OCI-LY3 (cell line): ENCODE data around the gene SEC23B.
"Not testable (repeated sequence)": the region's sequence is repeated elsewhere in the genome, so short reads cannot be mapped to it uniquely, and the experiment has no call there.

ENCODE experiments used
- H2AFZ ChIP-seq: fragments of 200-600, 300-600 bp; shearing (Covaris generic); 2 replicates; pipeline ENCODE4 v1.6.0; 2014; ENCODE audit warnings: antibody characterized with exemption, low read depth, low read length
- H3K27ac ChIP-seq: fragments of 200-600, 300-600 bp; sonication (generic); 2 replicates; pipeline ENCODE4 v1.5.1; 2014; ENCODE audit warnings: mild to moderate bottlenecking, low read length, moderate library complexity, mixed read lengths
- H3K27me3 ChIP-seq: fragments of 200-600, 300-600 bp; sonication (generic); 2 replicates; pipeline ENCODE4 v1.6.1; 2014; ENCODE audit warnings: low read depth, low read length, mixed read lengths
- H3K36me3 ChIP-seq: fragments of 200-600, 300-600 bp; sonication (generic); replicated peaks from 2 replicates; pipeline ENCODE3; 2014; ENCODE audit warnings: low read depth, low read length, mixed read lengths
- H3K4me1 ChIP-seq: fragments of 300-600, 200-600 bp; sonication (generic); 2 replicates; pipeline ENCODE4 v1.6.1; 2014; ENCODE audit warnings: low read length, mixed read lengths
- H3K4me2 ChIP-seq: fragments of 200-600, 300-600 bp; sonication (generic); 2 replicates; pipeline ENCODE4 v1.6.1; 2014; ENCODE audit warnings: low read length, mixed read lengths
- H3K4me3 ChIP-seq: fragments of 300-600, 200-600 bp; sonication (generic); 2 replicates; pipeline ENCODE4 v1.5.1; 2014; ENCODE audit warnings: antibody characterized with exemption, mild to moderate bottlenecking, low read length, moderate library complexity
- H3K79me2 ChIP-seq: fragments of 300-600, 200-600 bp; shearing (Covaris generic); 2 replicates; pipeline ENCODE4 v1.6.1; 2014; ENCODE audit warnings: mild to moderate bottlenecking, low read length, mixed read lengths
- H3K9ac ChIP-seq: fragments of 300-600, 200-600 bp; shearing (Covaris generic); 2 replicates; pipeline ENCODE4 v1.6.0; 2014; ENCODE audit warnings: mild to moderate bottlenecking, low read length, moderate library complexity
- H3K9me3 ChIP-seq: fragments of 200-600, 300-600 bp; shearing (Covaris generic); 2 replicates; pipeline ENCODE4 v1.6.1; 2014; ENCODE audit warnings: low read length, mixed read lengths; ENCODE audit not compliant: insufficient read depth
- H4K20me1 ChIP-seq: fragments of 200-600, 300-600 bp; sonication (generic); 2 replicates; pipeline ENCODE4 v1.6.1; 2016; ENCODE audit warnings: low read length, mixed read lengths; ENCODE audit not compliant: insufficient read depth
- CTCF ChIP-seq: fragments of 200-600, 300-600 bp; sonication (generic); IDR thresholded peaks from 2 replicates; pipeline ENCODE4 v1.5.1; 2014; ENCODE audit warnings: antibody characterized with exemption, low read length, low read depth
- EZH2phosphoT487 ChIP-seq: fragments of 200-600 bp; shearing (Covaris generic); IDR thresholded peaks from 2 replicates; pipeline ENCODE4 v1.6.1; 2018; ENCODE audit warnings: antibody characterized with exemption, mixed run types, low read depth

SEC23B gene

GRCh38 chr20:18488301-18488700 is 19.4 kb upstream of the SEC23B start:
- Histone ChIP-seq H3K4me3 (no peak overlapping the region), H3K27ac (no peak overlapping the region), H3K27me3 (no peaks in the 10 kb centered on the region), H3K4me1 (no peaks in the 10 kb centered on the region), H3K79me2 (no peaks in the 10 kb centered on the region), H4K20me1 (no peaks in the 10 kb centered on the region), H3K36me3 (peaks cover 58% of the 10 kb centered on the region), H2AFZ (no peak overlapping the region), H3K9ac (no peak overlapping the region), H3K4me2 (no peak overlapping the region), H3K9me3 (no peaks in the 10 kb centered on the region)
- TF ChIP-seq EZH2phosphoT487 = no peak
- no peak for TF ChIP-seq CTCF

- peak overlapping the region; percentile 8; the same call in 1 of the 2 replicates for H3K27ac ChIP-seq
- peaks cover 11% of the 10 kb centered on the region for H3K4me1 ChIP-seq
- peaks cover 8% of the 10 kb centered on the region for H3K79me2 ChIP-seq
- H4K20me1 ChIP-seq = no peaks in the 10 kb centered on the region
- peaks cover 21% of the 10 kb centered on the region for H3K36me3 ChIP-seq
- no peaks in the 10 kb centered on the region for H3K9me3 ChIP-seq
- H3K9ac ChIP-seq = peak overlapping the region; percentile 88
- H2AFZ ChIP-seq = peak overlapping the region; percentile 89
- no peak for TF ChIP-seq CTCF
- no peak for TF ChIP-seq EZH2phosphoT487
- H3K4me2 ChIP-seq = peak overlapping the region; percentile 69
- H3K4me3 ChIP-seq = peak overlapping the region; percentile 87
- no peaks in the 10 kb centered on the region for H3K27me3 ChIP-seq
These were observed 11.7 kb upstream of the SEC23B start for GRCh38 chr20:18496042-18496441.

- Histone ChIP-seq H3K27ac (peak within 1 kb of the TSS; percentile 52), H3K9me3 (no peaks in the 10 kb centered on the region), H3K4me3 (peak within 1 kb of the TSS; percentile 87), H3K36me3 (peaks cover 20% of the 10 kb centered on the region), H3K4me2 (peak within 1 kb of the TSS; percentile 69), H3K9ac (peak within 1 kb of the TSS; percentile 88), H3K4me1 (peaks cover 11% of the 10 kb centered on the region), H4K20me1 (no peaks in the 10 kb centered on the region), H3K27me3 (no peaks in the 10 kb centered on the region), H2AFZ (peak within 1 kb of the TSS; percentile 89), H3K79me2 (peaks cover 8% of the 10 kb centered on the region)
- TF ChIP-seq CTCF = no peak
- no peak for TF ChIP-seq EZH2phosphoT487
These were observed 10.8 kb upstream of the SEC23B start, which contains the start of gene RBBP9 for GRCh38 chr20:18496740-18497592. Gene RBBP9 (minus strand): TSS chr20:18497225. CDS start chr20:18497167, 58 bp downstream.

- Histone ChIP-seq H3K4me1 (peaks cover 11% of the 10 kb centered on the region), H3K79me2 (peaks cover 8% of the 10 kb centered on the region), H3K9ac (peak overlapping the region; percentile 88), H3K4me3 (peak overlapping the region; percentile 87), H3K9me3 (no peaks in the 10 kb centered on the region), H3K27ac (no peak overlapping the region), H3K36me3 (peaks cover 13% of the 10 kb centered on the region), H3K27me3 (no peaks in the 10 kb centered on the region), H2AFZ (peak overlapping the region; percentile 89), H3K4me2 (peak overlapping the region; percentile 69), H4K20me1 (no peaks in the 10 kb centered on the region)
- TF ChIP-seq CTCF = no peak
- TF ChIP-seq EZH2phosphoT487 = no peak
These were observed 10.1 kb upstream of the SEC23B start for GRCh38 chr20:18497603-18498002.

- not testable (repeated sequence) for H3K4me2 ChIP-seq
- H2AFZ ChIP-seq = peak overlapping the region; percentile 10; the same call in 1 of the 2 replicates
These were observed 6.1 kb upstream of the SEC23B start for GRCh38 chr20:18501672-18502071.

More at GRCh38 chr20:18501672-18502071, 6.1 kb upstream of the SEC23B start:
- H3K4me3 ChIP-seq, H3K27ac ChIP-seq, H3K9ac ChIP-seq, H3K27me3 ChIP-seq, H3K9me3 ChIP-seq, H4K20me1 ChIP-seq, H3K4me1 ChIP-seq, H3K36me3 ChIP-seq, H3K79me2 ChIP-seq: not testable (repeated sequence)
